K562 (cell line): Measurements from ENCODE around the gene GEMIN7. TPM values are rescaled to one million over a fixed set of nuclear protein-coding genes. Genes with fewer than 3 reads are reported as not detected.
A peak's percentile ranks its signal among the peaks of the same experiment; 100 is the strongest.

Source experiments
- ARID3A ChIP-seq: IDR thresholded peaks from 2 replicates; pipeline ENCODE4 v1.6.1; 2012; ENCODE audit warnings: low read depth, low read length, improper control_type of control experiment, borderline replicate concordance
- ATF3 ChIP-seq, 2 experiments: fragments of 450-650 bp in 1 of 2; sonication (generic) in 1 of 2; formaldehyde crosslinking in 1 of 2; IDR thresholded peaks in 1 of 2; conservative IDR thresholded peaks in 1 of 2; 2 replicates each; pipeline versions ENCODE4 v1.6.1 to v1.8.1; 2016 to 2023; ENCODE audit warnings: mild to moderate bottlenecking in 2 of 2, moderate library complexity in 2 of 2, inconsistent platforms in 1 of 2, missing genetic modification reagents in 1 of 2
- CC2D1A ChIP-seq: fragments of 450-650 bp; IDR thresholded peaks from 2 replicates; pipeline ENCODE4 v1.6.1; 2017; ENCODE audit warnings: mild to moderate bottlenecking
- DIDO1 ChIP-seq: fragments of 450-650 bp; IDR thresholded peaks from 2 replicates; pipeline ENCODE4 v1.6.1; 2016; ENCODE audit warnings: low read depth, missing biosample characterization, missing genetic modification characterization
- FOSL1 ChIP-seq: fragments of 200-800 bp; sonication (Bioruptor generic); conservative IDR thresholded peaks from 2 replicates; pipeline ENCODE4 v1.6.1; 2016; ENCODE audit warnings: missing genetic modification characterization, missing compliant biosample characterization
- GTF2E2 ChIP-seq: fragments of 200-800 bp; sonication (Bioruptor generic); IDR thresholded peaks from 2 replicates; pipeline ENCODE4 v1.6.1; 2016; ENCODE audit warnings: missing genetic modification characterization, missing compliant biosample characterization
- HBP1 ChIP-seq: fragments of 450-650 bp; formaldehyde crosslinking; IDR thresholded peaks from 2 replicates; pipeline ENCODE4 v1.4.0; 2022; ENCODE audit warnings: missing genetic modification characterization
- ID3 ChIP-seq, 2 experiments: fragments of 250-450 bp in 1 of 2; fragments of 450-650 bp in 1 of 2; sonication (Bioruptor Pico) in 1 of 2; IDR thresholded peaks; 2 replicates each; pipeline versions ENCODE4 v1.6.1 to v1.8.0; 2016 to 2021; ENCODE audit warnings: mild to moderate bottlenecking in 2 of 2, moderate library complexity in 2 of 2, missing compliant biosample characterization in 1 of 2, missing genetic modification characterization in 1 of 2
- KHSRP ChIP-seq: fragments of 450-650 bp; IDR thresholded peaks from 2 replicates; pipeline ENCODE4 v1.6.1; 2017
- KLF10 ChIP-seq: fragments of 250-450 bp; sonication (Bioruptor Pico); IDR thresholded peaks from 2 replicates; pipeline ENCODE4 v1.6.1; 2021; ENCODE audit warnings: matching md5 sums
- L3MBTL2 ChIP-seq: fragments of 450-650 bp; IDR thresholded peaks from 2 replicates; pipeline ENCODE4 v1.6.1; 2016; ENCODE audit warnings: mild to moderate bottlenecking, moderate library complexity
- MEF2D ChIP-seq: conservative IDR thresholded peaks from 2 replicates; pipeline ENCODE4 v1.6.1; 2016; ENCODE audit warnings: low read depth, missing genetic modification characterization, missing compliant biosample characterization
- NFIC ChIP-seq: fragments of 450-650 bp; IDR thresholded peaks from 2 replicates; pipeline ENCODE4 v1.6.1; 2017; ENCODE audit warnings: mild to moderate bottlenecking, inconsistent platforms
- PCBP1 ChIP-seq: fragments of 200-400 bp; formaldehyde crosslinking; IDR thresholded peaks from 2 replicates; pipeline ENCODE4 v1.6.1; 2018; ENCODE audit warnings: mild to moderate bottlenecking, low read depth, low read length; ENCODE audit not compliant: poor library complexity, severe bottlenecking
- PTRF ChIP-seq: fragments of 450-650 bp; IDR thresholded peaks from 2 replicates; pipeline ENCODE4 v1.6.1; 2016; ENCODE audit warnings: mild to moderate bottlenecking, missing genetic modification characterization, missing compliant biosample characterization
- SLC30A9 ChIP-seq: fragments of 250-450 bp; sonication (Bioruptor Pico); IDR thresholded peaks from 2 replicates; pipeline ENCODE4 v1.8.0; 2022; ENCODE audit warnings: mild to moderate bottlenecking, moderate library complexity
- SMAD2 ChIP-seq: fragments of 150-350 bp; IDR thresholded peaks from 2 replicates; pipeline ENCODE4 v1.6.1; 2014; ENCODE audit warnings: low read depth, mild to moderate bottlenecking, low read length
- SRSF1 ChIP-seq: fragments of 200-400 bp; formaldehyde crosslinking; IDR thresholded peaks from 2 replicates; pipeline ENCODE4 v1.6.1; 2017; ENCODE audit warnings: mild to moderate bottlenecking, low read depth, low read length, moderate library complexity
- STAT5A ChIP-seq: IDR thresholded peaks from 2 replicates; pipeline ENCODE4 v1.6.1; 2012; ENCODE audit warnings: low read length, inconsistent platforms, borderline replicate concordance
- SUPT5H ChIP-seq: fragments of 450-650 bp; IDR thresholded peaks from 2 replicates; pipeline ENCODE4 v1.6.1; 2016
- ZFP30 ChIP-seq: fragments of 250-450 bp; sonication (Bioruptor Pico); IDR thresholded peaks from 2 replicates; pipeline ENCODE4 v1.8.0; 2022; ENCODE audit warnings: moderate library complexity, mild to moderate bottlenecking, inconsistent platforms, borderline replicate concordance
- ZNF263 ChIP-seq: sonication (generic); formaldehyde crosslinking; IDR thresholded peaks from 2 replicates; pipeline ENCODE4 v1.8.0; 2022; ENCODE audit warnings: mild to moderate bottlenecking, missing genetic modification reagents, borderline replicate concordance
- ZNF384 ChIP-seq: IDR thresholded peaks from 2 replicates; pipeline ENCODE4 v1.6.1; 2012; ENCODE audit warnings: low read depth, low read length, improper control_type of control experiment
- ZNF77 ChIP-seq: fragments of 250-450 bp; sonication (Bioruptor Pico); IDR thresholded peaks from 2 replicates; pipeline ENCODE4 v1.5.0; 2020
- polyA plus RNA-seq, 8 experiments: library from polyadenylated mRNA; depleted of rRNA in 4 of 8; stranded (reverse) in 5 of 8; unstranded in 3 of 8; fragments of >200 nt; fragmentation: Nextera tagmentation in 2 of 8; fragmentation: Illumina TruSeq in 1 of 8; extraction: Ambion mirVana in 2 of 8; extraction: Trizol in 1 of 8; gene quantifications; 2 replicates each; pipeline versions ENCODE4 v1.2.1 to v1.2.3, GENCODE V29; 2011 to 2014; ENCODE audit warnings: inconsistent platforms in 1 of 8, missing spikeins in 1 of 8
- total RNA-seq, 7 experiments: library from RNA; depleted of rRNA in 6 of 7; stranded (reverse); fragments of >200 nt in 6 of 7; fragmentation: Illumina TruSeq in 2 of 7; extraction: Trizol in 2 of 7; gene quantifications; 2 replicates each; pipeline versions ENCODE4 v1.2.1 to v1.2.3, GENCODE V29; 2011 to 2021; ENCODE audit warnings: low replicate concordance in 1 of 7

GEMIN7 gene
- total and polyA plus RNA-seq, 9 of the 15 experiments (the other 6 are each of a cell fraction or from before 2014, with no cell fraction given): 23.1 to 124 (median 54.9) TPM

GRCh38 chr19:45098521-45099466, 19.7 kb downstream of the GEMIN7 start (continued):
- TF ChIP-seq HBP1 (CRISPR knock-in tag) (0 out of 2 replicates have a peak, but pooled peaks have one; percentile 20), NFIC (no peak), KHSRP (no peak), ZNF384 (no peak), PTRF (tag) (no peak), SRSF1 (no peak), ARID3A (no peak), CC2D1A (no peak), FOSL1 (tag) (peak; percentile 80; the same call in 1 of the 2 replicates), MEF2D (tag) (0 out of 2 replicates have a peak, but pooled peaks have one; percentile 7), ZNF77 (CRISPR knock-in tag) (no peak), ZNF263 (CRISPR knock-in tag) (no peak), GTF2E2 (tag) (no peak), ZFP30 (CRISPR knock-in tag) (no peak), SLC30A9 (CRISPR knock-in tag) (no peak), ATF3 (IDR thresholded peaks at IDR 0.05) (peak; percentile 4; the same call in 1 of the 2 replicates), ATF3 (CRISPR knock-in tag; conservative IDR thresholded peaks at IDR 0.05) (no peak), ID3 (CRISPR knock-in tag; IDR thresholded peaks at IDR 0.05) (no peak), ID3 (tag; IDR thresholded peaks at IDR 0.05) (no peak), L3MBTL2 (no peak), KLF10 (CRISPR knock-in tag) (no peak), DIDO1 (tag) (no peak), SMAD2 (no peak), SUPT5H (no peak), PCBP1 (no peak), STAT5A (no peak)
